K562 (cell line): Measurements from ENCODE around the gene GET3. TPM values are rescaled to one million over a fixed set of nuclear protein-coding genes. Genes with fewer than 3 reads are reported as not detected.

Experiments
- ARID1B ChIP-seq: fragments of 450-650 bp; IDR thresholded peaks from 2 replicates; pipeline ENCODE4 v1.6.1; 2016; ENCODE audit warnings: antibody characterized with exemption, mild to moderate bottlenecking, inconsistent platforms
- CEBPG ChIP-seq, 3 experiments: fragments of 200-800 bp in 1 of 3; sonication (Bioruptor generic) in 1 of 3; sonication (generic) in 1 of 3; formaldehyde crosslinking in 1 of 3; IDR thresholded peaks in 2 of 3; conservative IDR thresholded peaks in 1 of 3; 2 replicates each; pipeline versions ENCODE4 v1.6.1 to v1.8.0; 2016 to 2022; ENCODE audit warnings: missing compliant biosample characterization in 2 of 3, missing genetic modification characterization in 2 of 3, mild to moderate bottlenecking in 1 of 3, missing genetic modification reagents in 1 of 3
- CREM ChIP-seq: IDR thresholded peaks from 2 replicates; pipeline ENCODE4 v1.6.1; 2014; ENCODE audit warnings: antibody characterized with exemption, low read depth
- ESRRA ChIP-seq: fragments of 450-650 bp; IDR thresholded peaks from 2 replicates; pipeline ENCODE4 v1.6.1; 2014; ENCODE audit warnings: low read depth, mild to moderate bottlenecking, moderate library complexity, borderline replicate concordance
- ETV6 ChIP-seq, 3 experiments: fragments of 150-350 bp in 1 of 3; sonication (generic) in 1 of 3; formaldehyde crosslinking in 1 of 3; IDR thresholded peaks; 2 replicates each; pipeline versions ENCODE4 v1.6.1 to v1.8.0; 2014 to 2022; ENCODE audit warnings: borderline replicate concordance in 2 of 3, low read depth in 2 of 3, antibody characterized with exemption in 1 of 3, low read length in 1 of 3, mild to moderate bottlenecking in 1 of 3, missing genetic modification reagents in 1 of 3
- FOSL1 ChIP-seq: fragments of 200-800 bp; sonication (Bioruptor generic); conservative IDR thresholded peaks from 2 replicates; pipeline ENCODE4 v1.6.1; 2016; ENCODE audit warnings: missing genetic modification characterization, missing compliant biosample characterization
- GABPA ChIP-seq: fragments of 200-800 bp; sonication (Bioruptor generic); conservative IDR thresholded peaks from 2 replicates; pipeline ENCODE4 v1.6.1; 2016; ENCODE audit warnings: low read depth, missing genetic modification characterization, missing compliant biosample characterization
- HNRNPLL ChIP-seq: fragments of 200-400 bp; formaldehyde crosslinking; IDR thresholded peaks from 2 replicates; pipeline ENCODE4 v1.6.1; 2017; ENCODE audit warnings: low read length, low read depth, mild to moderate bottlenecking; ENCODE audit not compliant: poor library complexity, severe bottlenecking
- MAFG ChIP-seq: fragments of 450-650 bp; conservative IDR thresholded peaks from 2 replicates; pipeline ENCODE4 v1.6.1; 2016; ENCODE audit warnings: missing genetic modification characterization, missing compliant biosample characterization
- NCOA6 ChIP-seq: fragments of 450-650 bp; IDR thresholded peaks from 2 replicates; pipeline ENCODE4 v1.6.1; 2017; ENCODE audit warnings: mild to moderate bottlenecking
- NR1H2 ChIP-seq: sonication (generic); formaldehyde crosslinking; IDR thresholded peaks from 2 replicates; pipeline ENCODE4 v1.4.0; 2020; ENCODE audit warnings: mild to moderate bottlenecking, missing genetic modification reagents
- POLR2AphosphoS5 ChIP-seq: IDR thresholded peaks from 2 replicates; pipeline ENCODE4 v1.6.1; 2011; ENCODE audit warnings: mild to moderate bottlenecking, low read depth, low read length, moderate library complexity; ENCODE audit not compliant: control insufficient read depth, insufficient read depth
- POLR2H ChIP-seq: IDR thresholded peaks from 2 replicates; pipeline ENCODE4 v1.6.1; 2016; ENCODE audit warnings: missing genetic modification characterization, low read depth, mild to moderate bottlenecking, control low read depth, missing compliant biosample characterization, moderate library complexity
- SAFB ChIP-seq: fragments of 200-400 bp; formaldehyde crosslinking; IDR thresholded peaks from 2 replicates; pipeline ENCODE4 v1.6.1; 2017; ENCODE audit warnings: low read depth, low read length, borderline replicate concordance
- SMAD1 ChIP-seq: fragments of 150-350 bp; IDR thresholded peaks from 2 replicates; pipeline ENCODE4 v1.6.1; 2014; ENCODE audit warnings: low read length, low read depth; ENCODE audit not compliant: partially characterized antibody
- SP1 ChIP-seq: sonication (generic); formaldehyde crosslinking; IDR thresholded peaks from 2 replicates; pipeline ENCODE4 v1.8.1; 2022; ENCODE audit warnings: mild to moderate bottlenecking, missing genetic modification reagents
- SPI1 ChIP-seq: IDR thresholded peaks from 2 replicates; pipeline ENCODE4 v1.6.1; 2011; ENCODE audit warnings: low read depth, low read length, control low read depth, borderline replicate concordance
- STAG1 ChIP-seq: sonication (generic); formaldehyde crosslinking; IDR thresholded peaks from 2 replicates; pipeline ENCODE4 v1.5.0; 2020; ENCODE audit warnings: missing genetic modification reagents, borderline replicate concordance
- ZNF274 ChIP-seq: IDR thresholded peaks from 2 replicates; pipeline ENCODE4 v1.6.1; 2011; ENCODE audit warnings: low read depth, mild to moderate bottlenecking, low read length, moderate library complexity, borderline replicate concordance
- ZNF561 ChIP-seq: fragments of 450-650 bp; formaldehyde crosslinking; conservative IDR thresholded peaks from 2 replicates; pipeline ENCODE4 v1.4.0; 2020; ENCODE audit warnings: mild to moderate bottlenecking, moderate library complexity
- ZNF699 ChIP-seq: fragments of 250-450 bp; sonication (Bioruptor Pico); IDR thresholded peaks from 2 replicates; pipeline ENCODE4 v1.8.0; 2021; ENCODE audit warnings: mild to moderate bottlenecking, moderate library complexity; ENCODE audit not compliant: insufficient replicate concordance
- ZNF77 ChIP-seq: fragments of 250-450 bp; sonication (Bioruptor Pico); IDR thresholded peaks from 2 replicates; pipeline ENCODE4 v1.5.0; 2020
- polyA plus RNA-seq, 8 experiments: library from polyadenylated mRNA; depleted of rRNA in 4 of 8; stranded (reverse) in 5 of 8; unstranded in 3 of 8; fragments of >200 nt; fragmentation: Nextera tagmentation in 2 of 8; fragmentation: Illumina TruSeq in 1 of 8; extraction: Ambion mirVana in 2 of 8; extraction: Trizol in 1 of 8; gene quantifications; 2 replicates each; pipeline versions ENCODE4 v1.2.1 to v1.2.3, GENCODE V29; 2011 to 2014; ENCODE audit warnings: inconsistent platforms in 1 of 8, missing spikeins in 1 of 8
- total RNA-seq, 7 experiments: library from RNA; depleted of rRNA in 6 of 7; stranded (reverse); fragments of >200 nt in 6 of 7; fragmentation: Illumina TruSeq in 2 of 7; extraction: Trizol in 2 of 7; gene quantifications; 2 replicates each; pipeline versions ENCODE4 v1.2.1 to v1.2.3, GENCODE V29; 2011 to 2021; ENCODE audit warnings: low replicate concordance in 1 of 7
- TF ChIP-seq, protein P1 (sequence below): fragments of 200-800 bp; sonication (Bioruptor generic); IDR thresholded peaks from 2 replicates; pipeline ENCODE4 v1.6.1; 2017; ENCODE audit warnings: missing genetic modification characterization, missing compliant biosample characterization
- TF ChIP-seq, protein P2 (sequence below): sonication (generic); formaldehyde crosslinking; IDR thresholded peaks from 2 replicates; pipeline ENCODE4 v1.9.0; 2022; ENCODE audit warnings: mild to moderate bottlenecking, missing genetic modification reagents

The GET3 gene
- total and polyA plus RNA-seq, 9 of the 15 experiments (the other 6 are each of a cell fraction or from before 2014, with no cell fraction given): 8.3 to 83.5 (median 51.8) TPM

DNA sequence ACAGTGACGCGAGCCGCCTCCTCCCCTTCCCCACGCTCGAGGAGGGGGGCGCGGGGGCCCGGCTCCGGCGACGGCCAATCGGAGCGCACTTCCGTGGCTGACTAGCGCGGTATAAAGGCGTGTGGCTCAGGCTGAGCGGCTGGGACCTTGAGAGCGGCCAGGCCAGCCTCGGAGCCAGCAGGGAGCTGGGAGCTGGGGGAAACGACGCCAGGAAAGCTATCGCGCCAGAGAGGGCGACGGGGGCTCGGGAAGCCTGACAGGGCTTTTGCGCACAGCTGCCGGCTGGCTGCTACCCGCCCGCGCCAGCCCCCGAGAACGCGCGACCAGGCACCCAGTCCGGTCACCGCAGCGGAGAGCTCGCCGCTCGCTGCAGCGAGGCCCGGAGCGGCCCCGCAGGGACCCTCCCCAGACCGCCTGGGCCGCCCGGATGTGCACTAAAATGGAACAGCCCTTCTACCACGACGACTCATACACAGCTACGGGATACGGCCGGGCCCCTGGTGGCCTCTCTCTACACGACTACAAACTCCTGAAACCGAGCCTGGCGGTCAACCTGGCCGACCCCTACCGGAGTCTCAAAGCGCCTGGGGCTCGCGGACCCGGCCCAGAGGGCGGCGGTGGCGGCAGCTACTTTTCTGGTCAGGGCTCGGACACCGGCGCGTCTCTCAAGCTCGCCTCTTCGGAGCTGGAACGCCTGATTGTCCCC lies 54.2 kb downstream of the GET3 start, which contains the start of gene JUNB (continued):
- TF ChIP-seq POLR2H (tag) (peak; percentile 98), CEBPG (CRISPR knock-in tag; IDR thresholded peaks at IDR 0.05) (no peak), CEBPG (tag; conservative IDR thresholded peaks at IDR 0.05 in 1 of 2, IDR thresholded peaks at IDR 0.05 in 1 of 2) (no peak), FOSL1 (tag) (0 out of 2 replicates have a peak, but pooled peaks have one; percentile 53), ESRRA (peak; percentile 68; the same call in 1 of the 2 replicates), ZNF274 (peak; percentile 16; the same call in 1 of the 2 replicates), ETV6 (IDR thresholded peaks at IDR 0.05; ENCODE audit: borderline replicate concordance in 1 of 2, low read depth in 2 of 2, low read length in 1 of 2) (no peak), ETV6 (CRISPR knock-in tag; IDR thresholded peaks at IDR 0.05; ENCODE audit: borderline replicate concordance) (peak; percentile 73; the same call in 1 of the 2 replicates), CREM (peak; percentile 92), SPI1 (peak; percentile 63), NCOA6 (no peak), SMAD1 (peak; percentile 95), HNRNPLL (peak; percentile 77), ZNF561 (CRISPR knock-in tag) (no peak), ZNF77 (0 out of 2 replicates have a peak, but pooled peaks have one; percentile 70), ARID1B (peak; percentile 47), MAFG (tag) (no peak), ZNF699 (CRISPR knock-in tag) (no peak), SAFB (peak; percentile 89), GABPA (tag) (peak; percentile 61), POLR2AphosphoS5 (peak; percentile 100), SP1 (CRISPR knock-in tag) (peak; percentile 93), STAG1 (CRISPR knock-in tag) (no peak), NR1H2 (CRISPR knock-in tag) (peak; percentile 87; the same call in 1 of the 2 replicates)
- TF ChIP-seq, protein P1, sequence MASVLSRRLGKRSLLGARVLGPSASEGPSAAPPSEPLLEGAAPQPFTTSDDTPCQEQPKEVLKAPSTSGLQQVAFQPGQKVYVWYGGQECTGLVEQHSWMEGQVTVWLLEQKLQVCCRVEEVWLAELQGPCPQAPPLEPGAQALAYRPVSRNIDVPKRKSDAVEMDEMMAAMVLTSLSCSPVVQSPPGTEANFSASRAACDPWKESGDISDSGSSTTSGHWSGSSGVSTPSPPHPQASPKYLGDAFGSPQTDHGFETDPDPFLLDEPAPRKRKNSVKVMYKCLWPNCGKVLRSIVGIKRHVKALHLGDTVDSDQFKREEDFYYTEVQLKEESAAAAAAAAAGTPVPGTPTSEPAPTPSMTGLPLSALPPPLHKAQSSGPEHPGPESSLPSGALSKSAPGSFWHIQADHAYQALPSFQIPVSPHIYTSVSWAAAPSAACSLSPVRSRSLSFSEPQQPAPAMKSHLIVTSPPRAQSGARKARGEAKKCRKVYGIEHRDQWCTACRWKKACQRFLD (CRISPR knock-in tag): no peak
- TF ChIP-seq, protein P2, sequence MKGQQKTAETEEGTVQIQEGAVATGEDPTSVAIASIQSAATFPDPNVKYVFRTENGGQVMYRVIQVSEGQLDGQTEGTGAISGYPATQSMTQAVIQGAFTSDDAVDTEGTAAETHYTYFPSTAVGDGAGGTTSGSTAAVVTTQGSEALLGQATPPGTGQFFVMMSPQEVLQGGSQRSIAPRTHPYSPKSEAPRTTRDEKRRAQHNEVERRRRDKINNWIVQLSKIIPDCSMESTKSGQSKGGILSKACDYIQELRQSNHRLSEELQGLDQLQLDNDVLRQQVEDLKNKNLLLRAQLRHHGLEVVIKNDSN (CRISPR knock-in tag): peak; percentile 25; the same call in 1 of the 2 replicates
